DMS79 treated with DMSO at 0.1 percent for 48 hours (cell line): ENCODE measurements around the gene CNOT6L.
"Not testable (repeated sequence)": the region's sequence is repeated elsewhere in the genome, so short reads cannot be mapped to it uniquely, and the experiment has no call there.

Experiments
- DNase-seq: peaks from one replicate; lab custom pipeline; 2025; lab: John Stamatoyannopoulos, UW

CNOT6L gene

DNA sequence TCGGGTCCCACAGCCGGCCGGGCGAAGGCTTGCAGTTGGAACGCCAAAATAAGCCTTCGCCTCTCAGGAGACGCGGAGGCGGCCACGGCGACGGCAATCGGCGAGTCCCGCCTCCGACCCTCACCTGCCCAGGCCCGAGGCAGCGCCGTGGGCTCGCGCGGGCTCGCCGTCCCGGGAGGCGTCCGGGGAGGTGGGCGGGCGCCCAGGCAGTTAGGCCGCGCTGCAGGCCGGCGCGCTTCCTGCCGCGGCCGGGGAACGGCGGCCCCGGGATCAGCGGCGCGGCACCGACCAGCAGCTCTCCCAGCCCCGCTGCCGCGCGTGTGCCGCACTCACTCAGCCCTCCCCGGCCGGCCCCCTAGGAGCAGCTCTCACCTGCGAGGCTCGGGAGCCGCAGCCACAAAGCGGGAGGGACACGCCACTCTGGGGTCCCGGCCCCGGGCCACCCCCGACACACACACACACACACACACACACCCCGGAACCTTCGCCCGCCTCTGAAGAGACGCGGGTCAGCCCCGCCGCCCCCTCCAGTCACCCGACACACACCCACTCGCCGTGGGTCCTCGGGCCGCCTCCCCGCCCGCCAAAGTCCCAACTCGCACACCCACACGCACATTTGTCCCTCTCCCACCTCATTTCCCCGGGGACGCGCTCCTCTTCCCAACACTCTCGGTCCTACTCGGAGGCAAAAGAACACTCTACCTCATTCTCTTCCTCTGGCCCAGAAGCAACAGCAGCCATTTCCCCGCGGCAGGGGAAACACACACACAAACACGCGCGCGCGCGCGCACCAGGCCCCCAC is at the start of gene CNOT6L:
Gene CNOT6L (minus strand): TSS at position 767 of the 802 bp plus-strand sequence. CDS start 60 bp downstream, at position 707.
- peak; percentile 54 for DNase-seq

- DNase-seq, result no peak
Measured at GRCh38 chr4:77865259-77865658, 46.1 kb upstream of the CNOT6L start.

- DNase-seq, result not testable (repeated sequence)
Measured at GRCh38 chr4:77863341-77863740, 44.2 kb upstream of the CNOT6L start.

GRCh38 chr4:77862478-77863216 is 43.5 kb upstream of the CNOT6L start, which contains the start of gene MRPL1:
MRPL1 (plus strand) TSS chr4:77862830; CDS start chr4:77862849, 19 bp downstream.
- peak; percentile 97 for DNase-seq

DNA sequence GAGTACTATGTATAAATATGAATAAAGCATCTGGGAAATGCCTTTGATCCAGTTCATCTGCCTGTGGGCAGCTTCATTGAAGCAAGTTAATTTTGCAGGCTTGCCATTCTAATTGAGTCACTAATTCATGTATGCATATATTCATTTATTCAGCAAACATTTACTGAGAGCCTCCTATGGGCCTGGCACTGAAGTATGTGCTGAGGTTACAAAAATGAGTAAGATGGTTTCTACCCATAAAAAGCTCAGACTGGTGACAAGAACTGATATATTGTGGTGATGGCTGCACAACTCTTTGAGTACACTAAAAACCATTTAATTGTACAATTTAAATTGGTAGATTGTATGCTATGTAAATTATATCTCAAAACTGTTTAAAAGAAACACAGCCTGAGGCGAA is 42.3 kb upstream of the CNOT6L start:
- DNase-seq, result no peak

DNA sequence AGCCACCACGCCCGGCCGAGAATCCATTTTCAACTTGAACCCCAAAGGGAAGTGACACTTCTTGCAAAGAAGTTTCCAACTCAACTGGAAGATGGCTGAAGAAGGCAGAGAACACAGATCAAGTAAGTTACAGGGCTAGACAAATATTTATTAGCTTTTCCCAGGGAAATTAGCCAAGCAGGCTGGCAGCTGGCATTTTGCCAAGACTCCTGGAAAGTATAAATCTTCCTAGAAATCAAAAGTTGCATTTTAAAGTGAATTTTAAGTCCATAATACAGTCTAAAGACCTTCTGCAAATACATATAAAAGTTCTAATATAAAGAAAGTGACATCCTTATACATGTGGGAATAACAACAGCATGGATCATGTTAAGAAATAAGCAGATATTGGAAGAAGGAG is 40.1 kb upstream of the CNOT6L start:
- peak; percentile 42 for DNase-seq

GRCh38 chr4:77856152-77856551 is 37.0 kb upstream of the CNOT6L start:
- no peak for DNase-seq

- DNase-seq, result no peak
Measured at GRCh38 chr4:77854431-77855111, 35.4 kb upstream of the CNOT6L start.

DNA sequence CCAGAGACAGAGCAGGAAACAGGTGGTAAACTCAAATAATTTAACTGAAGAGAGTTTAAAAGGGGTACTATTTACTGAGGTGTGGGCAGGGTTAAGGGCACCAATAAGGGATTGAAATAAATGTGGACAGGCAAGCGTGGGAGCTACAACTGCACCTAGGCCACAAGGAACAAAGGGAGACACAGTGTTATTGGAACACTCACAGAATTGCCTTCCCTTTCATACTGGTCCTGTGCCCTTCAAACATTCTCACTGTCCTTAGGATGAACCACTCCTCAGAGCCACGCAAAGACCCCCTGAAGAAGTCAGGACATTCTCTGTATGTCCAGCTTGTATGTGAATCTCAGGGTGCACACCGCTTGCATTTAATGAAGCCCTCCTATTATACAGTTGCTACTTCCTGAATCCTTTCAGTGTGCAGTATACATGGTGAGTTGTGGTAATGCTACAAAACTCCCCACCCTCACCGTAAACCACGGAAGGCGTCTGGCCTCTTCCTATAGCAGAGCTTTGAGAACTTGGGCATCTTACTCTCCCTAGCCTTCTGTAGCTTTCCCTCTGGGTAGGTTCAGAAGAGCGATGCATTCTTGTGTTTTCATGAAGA is 33.8 kb upstream of the CNOT6L start:
- no peak for DNase-seq

- no peak for DNase-seq
Measured at GRCh38 chr4:77849278-77849965, 30.3 kb upstream of the CNOT6L start.

GRCh38 chr4:77848508-77848907 is 29.3 kb upstream of the CNOT6L start:
- DNase-seq, result no peak

- no peak for DNase-seq
Measured at GRCh38 chr4:77845929-77846328, 26.8 kb upstream of the CNOT6L start.

DNA sequence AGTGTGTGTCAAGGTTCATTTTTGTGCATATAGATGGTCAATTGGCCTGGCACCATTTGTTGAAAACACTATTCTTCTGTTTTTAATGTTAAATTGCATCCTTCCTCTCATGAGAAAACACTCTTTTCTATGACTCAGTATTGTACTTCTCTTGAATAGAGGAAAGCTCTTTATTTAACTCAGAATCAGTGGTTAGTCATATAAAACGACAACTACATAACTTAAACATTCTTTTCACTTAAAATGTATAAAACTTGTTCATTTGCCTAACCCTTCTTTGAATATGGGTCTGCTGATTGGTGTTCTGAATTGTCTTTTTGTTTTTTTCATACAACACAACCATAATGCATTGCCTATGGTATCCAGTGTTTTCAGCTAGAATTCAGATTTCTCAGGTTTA is 26.2 kb upstream of the CNOT6L start:
- DNase-seq, result no peak

DNA sequence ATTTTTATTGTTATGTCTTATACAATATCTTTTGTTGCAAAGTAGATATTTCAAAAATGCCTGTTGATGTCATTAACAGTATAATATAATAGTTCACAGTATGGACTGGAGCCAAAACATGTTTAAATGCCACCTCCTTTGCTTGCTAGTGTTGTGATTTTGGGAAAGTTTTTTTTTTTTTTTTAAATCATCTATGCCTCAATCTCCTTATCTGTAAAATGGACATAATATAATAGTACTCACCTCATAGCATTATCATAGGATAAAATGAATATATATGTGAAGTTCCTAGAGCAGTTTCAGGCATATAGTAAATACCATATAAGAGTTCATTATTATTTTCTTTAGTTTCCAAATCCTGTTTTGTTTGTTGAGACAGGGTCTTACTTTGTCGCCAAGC is 25.2 kb upstream of the CNOT6L start:
- no peak for DNase-seq

- DNase-seq, result no peak
Measured at GRCh38 chr4:77843628-77844027, 24.5 kb upstream of the CNOT6L start.

DNA sequence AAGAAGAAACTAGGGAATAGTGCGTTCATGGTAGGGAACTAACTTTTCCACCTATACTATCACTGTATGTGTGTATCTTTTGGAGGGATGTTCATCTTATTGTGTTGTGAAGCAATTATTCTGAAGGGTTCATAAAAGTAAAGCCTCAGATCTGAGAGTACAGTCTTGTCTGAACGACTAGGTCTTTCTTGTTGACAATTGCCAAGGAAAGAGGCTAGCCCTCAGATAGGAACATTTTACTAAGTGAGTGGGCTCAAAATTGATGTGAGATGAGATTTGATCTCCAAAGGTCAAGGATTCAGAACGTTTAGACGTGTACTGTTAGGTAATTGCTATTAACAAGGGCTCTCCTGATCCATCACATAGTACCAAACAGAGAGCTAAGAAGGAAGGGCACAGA is 15.2 kb upstream of the CNOT6L start:
- DNase-seq, result no peak

- DNase-seq, result no peak
Measured at GRCh38 chr4:77833126-77833724, 14.1 kb upstream of the CNOT6L start.

- no peak for DNase-seq
Measured at GRCh38 chr4:77827343-77827742, 8.2 kb upstream of the CNOT6L start.

- no peak for DNase-seq
Measured at GRCh38 chr4:77826275-77826674, 7.1 kb upstream of the CNOT6L start.

DNA sequence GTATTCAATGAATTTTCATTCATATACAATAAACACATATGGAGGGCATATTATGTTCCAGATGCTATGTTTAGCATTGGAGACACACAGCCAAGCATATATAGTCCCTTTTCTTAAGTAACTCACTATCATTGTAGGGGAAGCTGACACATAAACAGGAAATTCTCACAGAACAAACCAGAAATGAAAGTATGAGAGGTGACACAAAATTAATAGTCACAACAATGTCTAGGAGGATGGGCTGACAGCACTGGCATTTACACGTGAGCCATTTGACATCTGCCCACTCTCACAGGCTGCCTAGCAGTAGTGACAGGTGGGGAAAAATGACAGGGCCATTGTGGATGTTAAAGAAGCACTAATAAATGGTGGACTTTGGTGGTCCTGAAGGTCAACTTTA is 2.6 kb upstream of the CNOT6L start:
- DNase-seq, result no peak
